SK-N-MC (cell line): ENCODE results near the gene ISM2.

Source experiments
- EZH2 ChIP-seq: fragments of 200-600 bp; sonication (generic); IDR thresholded peaks from one replicate; pipeline ENCODE4 v1.6.1; 2017; ENCODE audit warnings: antibody characterized with exemption
- FOXP2 ChIP-seq: optimal IDR thresholded peaks from 2 replicates; pipeline ENCODE3; 2011; ENCODE audit warnings: mild to moderate bottlenecking, moderate library complexity; ENCODE audit not compliant: insufficient read depth; ENCODE audit errors: extremely low read length, control extremely low read depth
- POLR2AphosphoS5 ChIP-seq: IDR thresholded peaks from 2 replicates; pipeline ENCODE4 v1.6.1; 2012; ENCODE audit warnings: mild to moderate bottlenecking, low read depth, low read length, borderline replicate concordance

DNA sequence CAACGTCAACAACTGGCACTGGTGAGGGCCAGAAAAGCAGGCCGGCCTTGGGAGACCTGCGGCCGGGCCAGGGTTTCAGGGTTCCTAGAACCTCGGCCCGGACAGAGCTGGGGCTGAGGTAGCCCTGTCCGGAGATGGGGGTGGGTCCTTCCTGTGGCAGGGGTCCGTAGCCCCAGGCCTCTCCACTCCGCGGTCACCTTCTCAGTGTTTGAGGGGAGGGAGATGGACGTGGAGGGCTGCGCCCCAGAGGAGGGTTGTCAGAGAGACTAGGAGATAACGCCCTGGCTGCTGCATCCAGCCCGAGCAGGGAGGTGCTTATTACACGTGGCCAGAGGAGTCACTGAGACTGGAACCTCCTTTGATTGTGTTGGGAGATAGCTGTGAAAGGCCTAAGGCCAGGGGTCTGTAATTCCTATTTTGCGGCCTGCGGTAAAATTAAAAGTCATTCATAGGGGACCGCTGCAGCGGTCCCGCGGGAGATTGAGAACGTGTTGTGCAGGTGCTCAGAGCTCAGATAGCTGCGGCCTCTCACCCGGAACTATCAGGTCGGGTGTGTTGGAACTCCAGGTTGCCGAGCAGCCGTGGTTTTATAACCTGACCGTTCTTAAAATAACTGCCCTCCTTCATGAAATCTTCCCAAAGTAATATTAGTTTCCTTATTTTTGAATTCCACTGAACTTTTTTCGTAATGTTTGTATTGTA lies 40.2 kb downstream of the ISM2 start:
- TF ChIP-seq EZH2 (no peak), FOXP2 (no peak), POLR2AphosphoS5 (no peak)
